HCT116 (cell line): ENCODE results near the gene TDG. TPM values are rescaled to one million over a fixed set of nuclear protein-coding genes. Genes with fewer than 3 reads are reported as not detected.

Source experiments
- ATAC-seq: fragments of 200-7000 bp; cut with Tn5 transposase; 2 replicates; pipeline ENCODE4 v1.9.1; 2020; ENCODE audit warnings: mild to moderate bottlenecking, moderate library complexity
- BruUV-seq: library from RNA; stranded (reverse); fragments of 400-500 nt; replicated peaks from 2 replicates; lab custom pipeline; 2021; lab: Mats Ljungman, UMichigan
- CTCF ChIA-PET: fragments of 300-600 bp; sonication (Branson Sonifier 250); formaldehyde crosslinking; loops from one replicate; lab custom pipeline; 2021; ENCODE audit warnings: antibody characterized with exemption; lab: Charles Lee
- POLR2A ChIA-PET: fragments of 300-600, 350-600 bp; sonication (Branson Sonifier 250); formaldehyde crosslinking; loops from one replicate; lab custom pipeline; 2021; ENCODE audit warnings: antibody characterized with exemption; lab: Charles Lee
- RAD21 ChIA-PET, 2 experiments: fragments of 300-600 bp; sonication (Branson Sonifier 250); formaldehyde crosslinking; loops; one replicate each; lab custom pipeline; 2023; ENCODE audit warnings: low total read pairs in 2 of 2; ENCODE audit not compliant: uncharacterized antibody in 2 of 2, unreplicated experiment in 2 of 2, low non-redundant PET in 1 of 2; lab: Charles Lee
- DNase-seq: peaks from one replicate; pipeline ENCODE4 v3.0.0-alpha.2; 2010; ENCODE audit warnings: low read depth, low spot score
- H2AFZ ChIP-seq: fragments of 200-600 bp; shearing (Covaris generic), sonication (generic); 2 replicates; pipeline ENCODE4 v1.6.1; 2017; ENCODE audit warnings: low read depth, mixed run types, mixed read lengths, antibody characterized with exemption, low read length; ENCODE audit not compliant: poor library complexity, severe bottlenecking
- H3K27ac ChIP-seq: 2 replicates; pipeline ENCODE4 v1.5.1; 2012; ENCODE audit warnings: low read depth, low read length
- H3K27me3 ChIP-seq: fragments of 200-600 bp; sonication (generic); 2 replicates; pipeline ENCODE4 v1.6.1; 2016; ENCODE audit warnings: mixed run types, low read length, mixed read lengths; ENCODE audit not compliant: insufficient read depth
- H3K36me3 ChIP-seq, 2 experiments: fragments of 200-500 bp in 1 of 2; fragments of 200-600 bp in 1 of 2; sonication (Bioruptor generic) in 1 of 2; sonication (generic) in 1 of 2; 2 replicates each; pipeline versions ENCODE4 v1.5.1 to v1.6.1; 2014 to 2016; ENCODE audit warnings: low read length in 2 of 2, inconsistent platforms in 1 of 2, mixed read lengths in 1 of 2, mixed run types in 1 of 2; ENCODE audit not compliant: insufficient read depth in 2 of 2, control insufficient read depth in 1 of 2
- H3K4me1 ChIP-seq, 2 experiments: fragments of 200-600 bp in 1 of 2; sonication (generic) in 1 of 2; 2 replicates each; pipeline versions ENCODE4 v1.5.1 to v1.6.1; 2012 to 2017; ENCODE audit warnings: low read length in 2 of 2, inconsistent platforms in 1 of 2, mild to moderate bottlenecking in 1 of 2, mixed read lengths in 1 of 2, mixed run types in 1 of 2, moderate library complexity in 1 of 2; ENCODE audit not compliant: insufficient read depth in 2 of 2, control insufficient read depth in 1 of 2
- H3K4me2 ChIP-seq: fragments of 200-600 bp; sonication (generic); 2 replicates; pipeline ENCODE4 v1.6.1; 2017; ENCODE audit warnings: mixed run types, low read length, mixed read lengths
- H3K4me3 ChIP-seq, 2 experiments: fragments of 200-600 bp in 1 of 2; sonication (generic) in 1 of 2; replicated peaks in 1 of 2; 2 replicates each; pipeline ENCODE4 v1.5.1; 2011 to 2016; ENCODE audit warnings: low read length in 2 of 2, control low read depth in 1 of 2, low read depth in 1 of 2, mild to moderate bottlenecking in 1 of 2, mixed read lengths in 1 of 2, mixed run types in 1 of 2
- H3K79me2 ChIP-seq: fragments of 200-600 bp; sonication (generic); 2 replicates; pipeline ENCODE4 v1.6.1; 2017; ENCODE audit warnings: mild to moderate bottlenecking, mixed run types, low read length, moderate library complexity, mixed read lengths; ENCODE audit not compliant: insufficient read depth
- H3K9ac ChIP-seq: fragments of 200-600 bp; sonication (generic); 2 replicates; pipeline ENCODE4 v1.6.1; 2016; ENCODE audit warnings: low read length, mixed read lengths
- H3K9me2 ChIP-seq: fragments of 200-600 bp; sonication (generic), shearing (Covaris generic); 2 replicates; pipeline ENCODE4 v1.6.1; 2017; ENCODE audit warnings: mixed run types, mild to moderate bottlenecking, moderate library complexity; ENCODE audit not compliant: insufficient read depth
- H3K9me3 ChIP-seq, 2 experiments: fragments of 200-500 bp in 1 of 2; fragments of 200-600 bp in 1 of 2; sonication (Bioruptor generic) in 1 of 2; sonication (generic) in 1 of 2; 2 replicates each; pipeline ENCODE4 v1.6.1; 2014 to 2017; ENCODE audit warnings: low read length in 2 of 2, mixed read lengths in 2 of 2, inconsistent platforms in 1 of 2, low read depth in 1 of 2, mild to moderate bottlenecking in 1 of 2, mixed run types in 1 of 2, moderate library complexity in 1 of 2; ENCODE audit not compliant: control insufficient read depth in 1 of 2, insufficient read depth in 1 of 2
- H4K20me1 ChIP-seq: fragments of 200-600 bp; sonication (generic), shearing (Covaris generic); 2 replicates; pipeline ENCODE4 v1.6.1; 2017; ENCODE audit warnings: mixed run types, mild to moderate bottlenecking, moderate library complexity; ENCODE audit not compliant: insufficient read depth
- CEBPB ChIP-seq: IDR thresholded peaks from 2 replicates; pipeline ENCODE4 v1.6.1; 2012; ENCODE audit warnings: low read depth
- CTCF ChIP-seq, 3 experiments: fragments of 200-600 bp in 1 of 3; sonication (generic) in 1 of 3; IDR thresholded peaks in 2 of 3; conservative IDR thresholded peaks in 1 of 3; 2 replicates each; pipeline ENCODE4 v1.5.1; 2012 to 2017; ENCODE audit warnings: low read depth in 2 of 3, low read length in 2 of 3, antibody characterized with exemption in 1 of 3, borderline replicate concordance in 1 of 3, control low read depth in 1 of 3, mild to moderate bottlenecking in 1 of 3, mixed read lengths in 1 of 3, mixed run types in 1 of 3, moderate library complexity in 1 of 3; ENCODE audit not compliant: insufficient read depth in 1 of 3
- EGR1 ChIP-seq: IDR thresholded peaks from 2 replicates; pipeline ENCODE4 v1.6.1; 2012; ENCODE audit warnings: low read depth
- ELF1 ChIP-seq: IDR thresholded peaks from 2 replicates; pipeline ENCODE4 v1.6.1; 2012; ENCODE audit warnings: low read depth, borderline replicate concordance
- POLR2A ChIP-seq: IDR thresholded peaks from 2 replicates; pipeline ENCODE4 v1.7.0; 2011; ENCODE audit warnings: borderline replicate concordance; ENCODE audit not compliant: insufficient read depth, insufficient read length; ENCODE audit errors: extremely low read depth
- SIN3A ChIP-seq: IDR thresholded peaks from 2 replicates; pipeline ENCODE4 v1.6.1; 2012; ENCODE audit warnings: low read depth
- SP1 ChIP-seq: IDR thresholded peaks from 2 replicates; pipeline ENCODE4 v1.6.1; 2012; ENCODE audit warnings: low read depth
- SRF ChIP-seq: IDR thresholded peaks from 2 replicates; pipeline ENCODE4 v1.6.1; 2012; ENCODE audit warnings: low read depth
- YY1 ChIP-seq: IDR thresholded peaks from 2 replicates; pipeline ENCODE4 v1.6.1; 2011; ENCODE audit warnings: low read length, low read depth, moderate library complexity, mild to moderate bottlenecking; ENCODE audit not compliant: insufficient replicate concordance; ENCODE audit errors: extremely low read depth
- ZFX ChIP-seq: fragments of 450-650 bp; IDR thresholded peaks from 2 replicates; pipeline ENCODE4 v1.6.1; 2017
- intact Hi-C: fragments of 100-400 bp; cut with micrococcal nuclease; formaldehyde crosslinking; loops from 2 replicates; pipeline ENCODE4 v1.10.0; 2022
- total RNA-seq: library from RNA; stranded (reverse); gene quantifications from one replicate; pipeline ENCODE4 v1.2.1, GENCODE V29; 2021; ENCODE audit not compliant: unreplicated experiment
- TF ChIP-seq, protein P1 (sequence below): IDR thresholded peaks from 2 replicates; pipeline ENCODE4 v1.6.1; 2012
- TF ChIP-seq, protein P2 (sequence below): IDR thresholded peaks from 2 replicates; pipeline ENCODE4 v1.6.1; 2012; ENCODE audit warnings: low read depth

The TDG gene
- total RNA-seq, 1 experiment from 2014 or later: 23.9 TPM

- Histone ChIP-seq H3K4me1 (peaks cover 7 to 22% of the 10 kb centered on the region in 2 experiments), H3K27ac (peak overlapping the region; percentile 68), H3K27me3 (no peaks in the 10 kb centered on the region), H3K9me3 (no peaks in the 10 kb centered on the region), H3K9ac (peak overlapping the region; percentile 98), H4K20me1 (peaks cover 21% of the 10 kb centered on the region; the same call in 1 of the 2 replicates), H2AFZ (no peak overlapping the region), H3K9me2 (no peaks in the 10 kb centered on the region), H3K36me3 (peaks cover 36 to 47% of the 10 kb centered on the region in 2 experiments), H3K4me3 (peak overlapping the region; percentile 84 to 86), H3K79me2 (peaks cover 58% of the 10 kb centered on the region), H3K4me2 (peak overlapping the region; percentile 86)
- TSS peak; percentile 45 for BruUV-seq
- DNase-seq (no peak), ATAC-seq (peak; percentile 12; the same call in 1 of the 2 replicates)
- RAD21 ChIA-PET: no interaction called here
- intact Hi-C loops: loop anchor here (2.0 kb wide), 1 partner anchor 26 kb away; a partner anchor contains a TSS
- POLR2A ChIA-PET: interaction anchor here (1.3 to 1.8 kb wide), 2 partner anchors 16 to 20 kb away, joined by 3 to 8 read pairs; no protein-coding TSS in a partner anchor
- TF ChIP-seq, protein P1, sequence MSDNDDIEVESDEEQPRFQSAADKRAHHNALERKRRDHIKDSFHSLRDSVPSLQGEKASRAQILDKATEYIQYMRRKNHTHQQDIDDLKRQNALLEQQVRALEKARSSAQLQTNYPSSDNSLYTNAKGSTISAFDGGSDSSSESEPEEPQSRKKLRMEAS: no peak; the same call in 1 of the 2 replicates
- TF ChIP-seq ZFX: peak; percentile 70
- CTCF ChIA-PET: no interaction called here
Measured at GRCh38 chr12:103930787-103931735, 34.6 kb upstream of the TDG start.

GRCh38 chr12:103933237-103933636 is 32.4 kb upstream of the TDG start:
- CTCF ChIA-PET: no interaction called here
- H3K4me1 ChIP-seq: peaks cover 7 to 22% of the 10 kb centered on the region in 2 experiments
- no peak overlapping the region for H3K4me2 ChIP-seq
- peaks cover 79% of the 10 kb centered on the region for H3K79me2 ChIP-seq
- H3K9me3 ChIP-seq: no peaks in the 10 kb centered on the region
- H3K9me2 ChIP-seq: no peaks in the 10 kb centered on the region
- DNase-seq: no peak
- RAD21 ChIA-PET: no interaction called here
- H3K9ac ChIP-seq: no peak overlapping the region
- no peaks in the 10 kb centered on the region for H3K27me3 ChIP-seq
- peaks cover 21% of the 10 kb centered on the region; the same call in 1 of the 2 replicates for H4K20me1 ChIP-seq
- H3K36me3 ChIP-seq: peaks cover 55 to 67% of the 10 kb centered on the region in 2 experiments
- no peak for ATAC-seq
- no peak overlapping the region for H2AFZ ChIP-seq
- BruUV-seq: no TSS peak
- H3K4me3 ChIP-seq: no peak overlapping the region
- no peak overlapping the region for H3K27ac ChIP-seq
- intact Hi-C loops: no loop called here
- POLR2A ChIA-PET: no interaction called here
- TF ChIP-seq, protein P1: no peak
- TF ChIP-seq, protein P2, sequence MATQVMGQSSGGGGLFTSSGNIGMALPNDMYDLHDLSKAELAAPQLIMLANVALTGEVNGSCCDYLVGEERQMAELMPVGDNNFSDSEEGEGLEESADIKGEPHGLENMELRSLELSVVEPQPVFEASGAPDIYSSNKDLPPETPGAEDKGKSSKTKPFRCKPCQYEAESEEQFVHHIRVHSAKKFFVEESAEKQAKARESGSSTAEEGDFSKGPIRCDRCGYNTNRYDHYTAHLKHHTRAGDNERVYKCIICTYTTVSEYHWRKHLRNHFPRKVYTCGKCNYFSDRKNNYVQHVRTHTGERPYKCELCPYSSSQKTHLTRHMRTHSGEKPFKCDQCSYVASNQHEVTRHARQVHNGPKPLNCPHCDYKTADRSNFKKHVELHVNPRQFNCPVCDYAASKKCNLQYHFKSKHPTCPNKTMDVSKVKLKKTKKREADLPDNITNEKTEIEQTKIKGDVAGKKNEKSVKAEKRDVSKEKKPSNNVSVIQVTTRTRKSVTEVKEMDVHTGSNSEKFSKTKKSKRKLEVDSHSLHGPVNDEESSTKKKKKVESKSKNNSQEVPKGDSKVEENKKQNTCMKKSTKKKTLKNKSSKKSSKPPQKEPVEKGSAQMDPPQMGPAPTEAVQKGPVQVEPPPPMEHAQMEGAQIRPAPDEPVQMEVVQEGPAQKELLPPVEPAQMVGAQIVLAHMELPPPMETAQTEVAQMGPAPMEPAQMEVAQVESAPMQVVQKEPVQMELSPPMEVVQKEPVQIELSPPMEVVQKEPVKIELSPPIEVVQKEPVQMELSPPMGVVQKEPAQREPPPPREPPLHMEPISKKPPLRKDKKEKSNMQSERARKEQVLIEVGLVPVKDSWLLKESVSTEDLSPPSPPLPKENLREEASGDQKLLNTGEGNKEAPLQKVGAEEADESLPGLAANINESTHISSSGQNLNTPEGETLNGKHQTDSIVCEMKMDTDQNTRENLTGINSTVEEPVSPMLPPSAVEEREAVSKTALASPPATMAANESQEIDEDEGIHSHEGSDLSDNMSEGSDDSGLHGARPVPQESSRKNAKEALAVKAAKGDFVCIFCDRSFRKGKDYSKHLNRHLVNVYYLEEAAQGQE: no peak
- TF ChIP-seq SP1 (no peak), EGR1 (no peak), ELF1 (no peak), ZFX (no peak), YY1 (no peak), POLR2A (no peak), CTCF (IDR thresholded peaks at IDR 0.05 in 2 of 3, conservative IDR thresholded peaks at IDR 0.05 in 1 of 3; ENCODE audit: borderline replicate concordance in 1 of 3, insufficient read depth in 1 of 3, low read depth in 2 of 3, low read length in 2 of 3) (no peak), SIN3A (no peak), SRF (no peak), CEBPB (no peak)
